SIG-M5 treated with dmso at 0.1 percent for 504 hours (cell line): ENCODE measurements around the gene PRDM16.
"Not testable (repeated sequence)": the region's sequence is repeated elsewhere in the genome, so short reads cannot be mapped to it uniquely, and the experiment has no call there.

Experiments
- DNase-seq: peaks from one replicate; lab custom pipeline; 2025; ENCODE audit not compliant: unreplicated experiment; lab: John Stamatoyannopoulos, UW

The PRDM16 gene

GRCh38 chr1:3159121-3159520 lies 90.1 kb downstream of the PRDM16 start:
- DNase-seq, result no peak

GRCh38 chr1:3159996-3160395 lies 91.0 kb downstream of the PRDM16 start:
- no peak for DNase-seq

GRCh38 chr1:3160647-3161145 lies 91.7 kb downstream of the PRDM16 start:
- no peak for DNase-seq

- DNase-seq, result no peak
Measured at GRCh38 chr1:3161176-3161840, 92.3 kb downstream of the PRDM16 start.

- no peak for DNase-seq
Measured at GRCh38 chr1:3162322-3162882, 93.4 kb downstream of the PRDM16 start.

GRCh38 chr1:3163356-3163755 lies 94.4 kb downstream of the PRDM16 start:
- no peak for DNase-seq

GRCh38 chr1:3164671-3165070 lies 95.7 kb downstream of the PRDM16 start:
- DNase-seq, result no peak

- not testable (repeated sequence) for DNase-seq
Measured at GRCh38 chr1:3165189-3165588, 96.2 kb downstream of the PRDM16 start.

GRCh38 chr1:3166206-3166918 lies 97.4 kb downstream of the PRDM16 start:
- DNase-seq, result no peak

- no peak for DNase-seq
Measured at GRCh38 chr1:3167255-3167654, 98.3 kb downstream of the PRDM16 start.

- no peak for DNase-seq
Measured at GRCh38 chr1:3168678-3169077, 99.7 kb downstream of the PRDM16 start.

GRCh38 chr1:3169665-3170356 lies 100.8 kb downstream of the PRDM16 start:
- DNase-seq, result no peak

- DNase-seq, result no peak
Measured at GRCh38 chr1:3170561-3171453, 101.8 kb downstream of the PRDM16 start.

- no peak for DNase-seq
Measured at GRCh38 chr1:3171761-3172160, 102.8 kb downstream of the PRDM16 start.

GRCh38 chr1:3172431-3173380 lies 103.7 kb downstream of the PRDM16 start:
- DNase-seq, result no peak

- no peak for DNase-seq
Measured at GRCh38 chr1:3173381-3173980, 104.5 kb downstream of the PRDM16 start.

- no peak for DNase-seq
Measured at GRCh38 chr1:3174487-3175247, 105.7 kb downstream of the PRDM16 start.

GRCh38 chr1:3175486-3175885 lies 106.5 kb downstream of the PRDM16 start:
- DNase-seq, result no peak
